Measurements from ENCODE around the gene SIPA1L3. TPM values are rescaled to one million over a fixed set of nuclear protein-coding genes. Genes with fewer than 3 reads are reported as not detected.
"Not testable (repeated sequence)": the region's sequence is repeated elsewhere in the genome, so short reads cannot be mapped to it uniquely, and the experiment has no call there.

Gene SIPA1L3
- total RNA-seq, 2 experiments from 2014 or later = 10.5 to 18.3 TPM

- intact Hi-C loops (cut with DNase I, micrococcal nuclease) = no loop called here
- Mint-ChIP-seq H3K27ac (no peak overlapping the region), H3K4me3 (no peak overlapping the region), H3K27me3 (no peaks in the 10 kb centered on the region), H3K36me3 (ENCODE audit: low read depth) (peaks cover 4% of the 10 kb centered on the region), H3K4me1 (no peaks in the 10 kb centered on the region), H3K9me3 (ENCODE audit: low read depth) (no peaks in the 10 kb centered on the region)
- POLR2A ChIA-PET = no interaction called here
- no peak for DNase-seq
- no peak for ATAC-seq
- CTCF ChIA-PET = interaction anchor here (1.2 kb wide), 1 partner anchor 116 kb away, joined by 3 read pairs; no protein-coding TSS in a partner anchor
Observed at GRCh38 chr19:38018694-38019395, 111.8 kb downstream of the SIPA1L3 start.

GRCh38 chr19:38019396-38019724 is 112.4 kb downstream of the SIPA1L3 start:
- no peak for ATAC-seq
- H3K27me3 Mint-ChIP-seq = no peaks in the 10 kb centered on the region
- H3K9me3 Mint-ChIP-seq (ENCODE audit: low read depth) = no peaks in the 10 kb centered on the region
- intact Hi-C loops (cut with DNase I, micrococcal nuclease) = no loop called here
- peaks cover 4% of the 10 kb centered on the region for H3K36me3 Mint-ChIP-seq (ENCODE audit: low read depth)
- ChIA-PET CTCF (interaction anchor here (1.2 kb wide), 1 partner anchor 117 kb away, joined by 3 read pairs; no protein-coding TSS in a partner anchor), POLR2A (no interaction called here)
- H3K27ac Mint-ChIP-seq = no peak overlapping the region
- no peak overlapping the region for H3K4me3 Mint-ChIP-seq
- no peak for DNase-seq
- H3K4me1 Mint-ChIP-seq = no peaks in the 10 kb centered on the region

DNA sequence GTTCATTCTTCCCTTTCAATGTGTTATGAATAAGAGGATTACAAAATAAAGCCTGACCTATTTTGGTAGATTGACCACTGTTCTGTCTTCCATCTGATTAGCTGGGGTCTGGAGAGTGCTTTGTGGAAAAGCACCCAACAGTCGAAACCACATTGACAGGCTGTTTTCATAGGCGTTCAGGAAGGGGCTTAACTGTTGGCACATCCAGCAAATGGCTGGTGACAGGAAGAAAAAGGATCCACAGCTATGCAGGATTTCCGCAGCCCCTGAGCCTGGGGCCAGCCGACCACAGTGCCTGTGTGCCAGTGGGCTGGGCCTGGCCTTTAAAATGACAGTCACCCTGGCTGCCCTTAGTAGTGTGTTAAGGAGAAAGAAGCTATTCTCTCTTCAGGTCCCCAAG is 113.3 kb downstream of the SIPA1L3 start:
- ATAC-seq (no peak), DNase-seq (no peak)
- CTCF ChIA-PET = interaction anchor here (0.6 to 1.3 kb wide), 3 partner anchors 55 to 276 kb away, joined by 3 to 4 read pairs (median 3); no protein-coding TSS in a partner anchor
- Mint-ChIP-seq H3K4me3 (no peak overlapping the region), H3K36me3 (ENCODE audit: low read depth) (no peaks in the 10 kb centered on the region), H3K9me3 (ENCODE audit: low read depth) (no peaks in the 10 kb centered on the region), H3K4me1 (no peaks in the 10 kb centered on the region), H3K27me3 (no peaks in the 10 kb centered on the region), H3K27ac (no peak overlapping the region)
- POLR2A ChIA-PET = interaction anchor here (0.6 kb wide), 1 partner anchor 83 kb away, joined by 4 read pairs; no protein-coding TSS in a partner anchor
- intact Hi-C loops (cut with DNase I, micrococcal nuclease) = no loop called here

DNA sequence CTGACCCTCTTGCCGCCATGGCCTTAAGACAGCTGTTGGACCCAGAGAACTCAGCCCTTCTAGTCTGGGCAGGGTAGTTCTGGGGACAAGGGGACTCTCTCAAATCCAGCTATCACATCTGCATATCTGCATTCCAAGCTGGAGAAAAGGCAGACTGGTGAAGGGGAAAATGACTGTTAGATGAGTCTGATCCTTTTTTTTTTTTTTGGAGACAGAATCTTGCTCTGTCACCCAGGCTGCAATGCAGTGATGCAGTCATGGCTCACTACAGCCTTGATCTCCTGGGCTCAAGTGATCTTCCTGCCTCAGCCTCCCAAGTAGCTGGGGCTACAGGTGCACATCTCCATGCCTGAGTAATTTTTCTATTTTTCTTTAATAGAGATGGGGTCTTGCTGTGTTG is 114.3 kb downstream of the SIPA1L3 start:
- Mint-ChIP-seq H3K4me3 (no peak overlapping the region), H3K4me1 (no peaks in the 10 kb centered on the region), H3K9me3 (ENCODE audit: low read depth) (no peaks in the 10 kb centered on the region), H3K27me3 (no peaks in the 10 kb centered on the region), H3K27ac (no peak overlapping the region), H3K36me3 (ENCODE audit: low read depth) (no peaks in the 10 kb centered on the region)
- ATAC-seq (no peak), DNase-seq (no peak)
- intact Hi-C loops (cut with DNase I, micrococcal nuclease) = no loop called here
- ChIA-PET POLR2A (no interaction called here), CTCF (interaction anchor here (0.6 kb wide), 1 partner anchor 91 kb away, joined by 3 read pairs; no protein-coding TSS in a partner anchor)

DNA sequence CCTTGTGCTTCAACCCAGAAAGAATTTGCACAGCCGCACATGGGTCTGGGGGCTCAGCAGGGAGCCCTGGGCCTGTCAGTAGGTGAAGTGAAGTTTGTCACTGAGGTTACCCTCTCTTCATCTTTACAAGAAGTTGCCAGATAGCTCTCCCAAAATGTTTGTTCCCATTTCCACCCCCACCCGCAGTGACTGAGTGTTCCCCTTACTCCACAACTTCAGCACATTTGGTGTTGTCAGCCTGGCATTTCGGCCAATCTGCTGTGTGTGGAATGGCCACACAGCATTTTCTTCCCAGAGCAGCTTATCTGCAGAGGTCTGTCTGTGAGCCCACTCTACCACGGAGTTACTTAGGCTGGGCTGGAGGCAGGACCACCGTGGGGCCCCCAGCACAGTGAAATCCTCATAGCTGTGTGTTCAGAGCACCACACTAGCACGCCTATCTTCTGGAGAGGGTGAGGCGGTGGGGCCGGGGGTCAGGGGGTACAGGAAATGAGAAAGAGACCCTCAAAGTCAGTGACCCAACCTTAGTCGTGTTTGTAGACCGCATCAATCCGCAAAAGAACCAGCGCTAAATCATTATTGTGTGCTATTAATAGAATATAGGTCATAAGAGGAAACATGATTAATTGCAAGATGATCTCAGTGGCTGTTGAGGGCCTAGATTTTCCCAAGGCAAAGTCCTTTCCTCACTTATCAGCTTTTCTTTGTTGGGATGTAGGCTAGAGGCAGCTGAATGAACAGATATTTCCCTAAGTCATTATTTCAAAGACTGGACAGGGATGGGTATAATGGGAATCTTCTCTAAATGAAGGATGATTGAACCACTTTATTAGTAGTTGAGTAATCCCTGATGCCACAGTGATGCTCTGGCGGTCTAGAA is 116.0 kb downstream of the SIPA1L3 start:
- POLR2A ChIA-PET = no interaction called here
- no peaks in the 10 kb centered on the region for H3K4me1 Mint-ChIP-seq
- H3K9me3 Mint-ChIP-seq (ENCODE audit: low read depth) = no peaks in the 10 kb centered on the region
- intact Hi-C loops (cut with DNase I, micrococcal nuclease) = no loop called here
- DNase-seq (no peak), ATAC-seq (no peak)
- H3K36me3 Mint-ChIP-seq (ENCODE audit: low read depth) = no peaks in the 10 kb centered on the region
- no peaks in the 10 kb centered on the region for H3K27me3 Mint-ChIP-seq
- no peak overlapping the region for H3K27ac Mint-ChIP-seq
- no peak overlapping the region for H3K4me3 Mint-ChIP-seq
- CTCF ChIA-PET = no interaction called here

DNA sequence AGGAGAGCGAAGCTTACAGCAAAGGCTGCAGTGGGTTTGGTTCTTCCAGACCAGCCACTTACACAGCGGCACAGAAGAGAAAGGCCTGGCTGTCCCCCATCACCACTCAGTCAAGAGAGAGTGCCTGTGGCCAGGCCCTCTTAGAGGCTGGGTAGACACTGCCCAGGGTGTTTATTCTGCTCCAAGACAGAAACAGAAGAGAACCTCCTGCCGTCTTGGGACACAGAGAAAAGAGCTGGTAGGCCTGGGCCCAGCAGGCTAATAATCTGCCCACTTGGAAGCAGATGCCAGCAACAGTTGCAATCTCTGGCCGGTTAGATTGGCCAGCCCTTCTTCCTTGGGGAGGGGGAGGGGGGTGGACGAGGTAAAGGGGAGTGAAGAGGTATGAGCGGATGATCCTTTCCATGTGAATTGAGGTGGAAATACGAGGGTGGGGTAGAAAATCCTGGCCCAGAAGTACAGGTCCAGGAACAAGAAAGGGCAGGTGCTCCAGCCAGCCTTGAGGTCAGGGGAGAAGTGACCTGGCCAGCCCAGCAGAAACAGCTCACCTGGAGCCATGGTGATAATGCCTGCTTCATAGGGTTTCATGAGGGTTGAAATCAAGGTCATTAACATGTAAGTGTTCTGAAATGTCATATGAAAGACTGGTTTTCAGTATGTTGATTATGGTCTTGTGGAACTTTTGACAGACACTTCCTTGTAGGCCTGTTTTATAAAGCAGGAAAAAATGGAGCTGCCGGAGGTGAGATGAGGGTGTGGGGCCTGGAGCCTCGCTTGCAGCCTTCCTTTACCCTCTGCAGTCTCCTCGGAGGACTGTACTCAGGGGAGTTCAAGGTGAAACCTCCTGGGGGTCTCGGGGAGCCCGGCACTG is 116.9 kb downstream of the SIPA1L3 start:
- ChIA-PET CTCF (no interaction called here), POLR2A (no interaction called here)
- ATAC-seq = no peak
- H3K36me3 Mint-ChIP-seq (ENCODE audit: low read depth) = no peaks in the 10 kb centered on the region
- H3K4me1 Mint-ChIP-seq = no peaks in the 10 kb centered on the region
- no peak overlapping the region for H3K27ac Mint-ChIP-seq
- no peaks in the 10 kb centered on the region for H3K27me3 Mint-ChIP-seq
- no peak for DNase-seq
- H3K4me3 Mint-ChIP-seq = no peak overlapping the region
- no peaks in the 10 kb centered on the region for H3K9me3 Mint-ChIP-seq (ENCODE audit: low read depth)
- intact Hi-C loops (cut with DNase I, micrococcal nuclease) = no loop called here

GRCh38 chr19:38024992-38025908 is 118.2 kb downstream of the SIPA1L3 start:
- DNase-seq = no peak
- Mint-ChIP-seq H3K4me3 (no peak overlapping the region), H3K36me3 (ENCODE audit: low read depth) (peaks cover 4% of the 10 kb centered on the region), H3K4me1 (no peaks in the 10 kb centered on the region), H3K27me3 (no peaks in the 10 kb centered on the region), H3K27ac (no peak overlapping the region), H3K9me3 (ENCODE audit: low read depth) (no peaks in the 10 kb centered on the region)
- intact Hi-C loops (cut with DNase I, micrococcal nuclease) = no loop called here
- ATAC-seq = no peak
- POLR2A ChIA-PET = interaction anchor here (0.6 kb wide), 1 partner anchor 249 kb away, joined by 4 read pairs; no protein-coding TSS in a partner anchor
- CTCF ChIA-PET = interaction anchor here (0.7 to 0.9 kb wide), 2 partner anchors 13 to 1198 kb away, joined by 3 read pairs; no protein-coding TSS in a partner anchor

DNA sequence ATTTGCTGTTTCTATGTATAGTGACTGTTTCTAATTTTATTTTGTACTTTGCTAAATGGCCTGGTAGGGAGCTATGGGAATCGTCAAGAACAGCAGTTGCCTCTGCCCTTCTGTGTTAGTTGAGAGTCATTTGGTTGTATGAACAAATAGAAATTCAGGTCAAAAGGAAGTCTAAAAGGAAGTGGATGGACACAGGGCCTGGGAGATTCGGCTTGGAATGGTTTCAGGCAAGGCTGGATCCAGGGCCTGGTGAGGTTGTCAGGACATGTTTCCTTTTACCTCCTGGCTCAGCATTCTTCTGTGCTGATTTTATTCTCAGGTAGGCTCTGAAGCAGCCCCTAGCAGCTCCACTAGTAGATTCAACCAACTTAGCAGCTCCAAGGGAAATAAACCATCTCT is 118.9 kb downstream of the SIPA1L3 start:
- no peak for DNase-seq
- no peaks in the 10 kb centered on the region for H3K4me1 Mint-ChIP-seq
- intact Hi-C loops (cut with DNase I, micrococcal nuclease) = no loop called here
- peaks cover 7% of the 10 kb centered on the region for H3K36me3 Mint-ChIP-seq (ENCODE audit: low read depth)
- ChIA-PET CTCF (interaction anchor here (0.9 kb wide), 1 partner anchor 14 kb away, joined by 3 read pairs; no protein-coding TSS in a partner anchor), POLR2A (interaction anchor here (0.6 kb wide), 1 partner anchor 248 kb away, joined by 4 read pairs; no protein-coding TSS in a partner anchor)
- H3K27me3 Mint-ChIP-seq = no peaks in the 10 kb centered on the region
- H3K9me3 Mint-ChIP-seq (ENCODE audit: low read depth) = peaks cover 2% of the 10 kb centered on the region
- no peak overlapping the region for H3K27ac Mint-ChIP-seq
- H3K4me3 Mint-ChIP-seq = no peak overlapping the region
- no peak for ATAC-seq

DNA sequence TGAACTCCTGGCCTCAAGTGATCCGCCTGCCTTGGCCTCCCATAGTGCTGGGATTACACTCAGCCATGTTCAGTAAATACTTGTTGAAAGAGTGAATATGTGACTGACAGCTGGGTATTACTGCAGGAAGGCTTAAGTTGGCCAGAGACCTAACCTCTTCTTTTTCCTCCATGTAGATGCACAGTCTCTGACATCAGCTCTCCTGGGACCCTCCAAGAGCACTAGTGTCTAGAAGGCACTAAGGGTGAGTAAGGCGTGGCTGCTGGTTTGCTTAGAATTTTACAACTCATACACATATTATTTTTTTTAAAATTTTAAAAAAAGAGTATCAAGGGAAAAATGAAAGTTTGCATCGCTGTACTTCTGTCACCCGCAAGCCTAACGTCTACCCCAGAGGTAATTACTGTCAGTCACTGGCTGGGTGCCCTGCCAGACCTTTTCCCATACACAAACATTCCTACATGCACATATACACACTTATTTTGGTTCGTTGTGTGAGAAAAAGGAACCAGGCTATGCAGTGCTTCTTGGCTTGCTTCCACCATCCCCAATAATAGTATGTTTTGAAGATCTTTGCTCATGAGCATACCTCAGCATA is 122.0 kb downstream of the SIPA1L3 start:
- DNase-seq (no peak), ATAC-seq (no peak)
- no peaks in the 10 kb centered on the region for H3K4me1 Mint-ChIP-seq
- peaks cover 2% of the 10 kb centered on the region for H3K9me3 Mint-ChIP-seq (ENCODE audit: low read depth)
- POLR2A ChIA-PET = no interaction called here
- H3K27ac Mint-ChIP-seq = no peak overlapping the region
- peaks cover 9% of the 10 kb centered on the region for H3K36me3 Mint-ChIP-seq (ENCODE audit: low read depth)
- intact Hi-C loops (cut with DNase I, micrococcal nuclease) = no loop called here
- CTCF ChIA-PET = no interaction called here
- H3K4me3 Mint-ChIP-seq = no peak overlapping the region
- H3K27me3 Mint-ChIP-seq = no peaks in the 10 kb centered on the region

GRCh38 chr19:38030001-38030400 is 123.0 kb downstream of the SIPA1L3 start:
- POLR2A ChIA-PET = not testable (repeated sequence)

More at GRCh38 chr19:38030001-38030400, 123.0 kb downstream of the SIPA1L3 start:
- H3K9me3 Mint-ChIP-seq (ENCODE audit: low read depth); H3K27me3 Mint-ChIP-seq; H3K36me3 Mint-ChIP-seq (ENCODE audit: low read depth); intact Hi-C loops (cut with DNase I, micrococcal nuclease); ATAC-seq; CTCF ChIA-PET; H3K27ac Mint-ChIP-seq; DNase-seq; H3K4me1 Mint-ChIP-seq; H3K4me3 Mint-ChIP-seq: not testable (repeated sequence)

Measured in activated CD4-positive, alpha-beta T cell treated with anti-CD3 and anti-CD28 coated beads for 36 hours (primary cell).